GM12878 (cell line): ENCODE results near the gene SEPHS2. TPM values are rescaled to one million over a fixed set of nuclear protein-coding genes. Genes with fewer than 3 reads are reported as not detected.

Experiments used
- ATAC-seq: fragments of 200-7000 bp; cut with Tn5 transposase; 3 replicates; pipeline ENCODE4 v1.9.1; 2020; ENCODE audit warnings: mild to moderate bottlenecking, moderate library complexity
- BruUV-seq: library from RNA; stranded (reverse); fragments of 400-500 nt; replicated peaks from 2 replicates; lab custom pipeline; 2021; lab: Mats Ljungman, UMichigan
- CTCF ChIA-PET: fragments of 300-600 bp; sonication (Branson Sonifier 250); formaldehyde crosslinking; extraction: SDS; loops from one replicate; lab custom pipeline; 2021; ENCODE audit warnings: inconsistent platforms; lab: Yijun Ruan, JAX
- POLR2A ChIA-PET: fragments of 350-600 bp; formaldehyde crosslinking; extraction: SDS; loops from one replicate; lab custom pipeline; 2021; ENCODE audit warnings: inconsistent platforms; lab: Charles Lee
- RAD21 ChIA-PET: fragments of 300-600 bp; sonication (Branson Sonifier 250); formaldehyde crosslinking; loops from one replicate; lab custom pipeline; 2023; ENCODE audit warnings: antibody characterized with exemption; ENCODE audit not compliant: unreplicated experiment; lab: Charles Lee
- SMC1A ChIA-PET: fragments of 300-600 bp; sonication (Branson Sonifier 250); formaldehyde crosslinking; loops from one replicate; lab custom pipeline; 2023; ENCODE audit not compliant: unreplicated experiment, uncharacterized antibody; lab: Charles Lee
- DNase-seq: peaks from one replicate; pipeline ENCODE4 v3.0.0-alpha.2; 2011; ENCODE audit warnings: low read depth, low spot score
- FAIRE-seq: peaks from 3 replicates; lab custom pipeline; 2011; peaks lifted over from hg19 to GRCh38; lab: Jason Lieb, UNC
- H2AFZ ChIP-seq: 2 replicates; pipeline ENCODE4 v1.6.0; 2011; ENCODE audit warnings: low read depth, low read length, control low read depth; ENCODE audit not compliant: control insufficient read depth
- H3K27ac ChIP-seq: 2 replicates; pipeline ENCODE4 v1.5.1; 2011; ENCODE audit warnings: control low read depth; ENCODE audit not compliant: control insufficient read depth, insufficient read depth
- H3K27me3 ChIP-seq, 2 experiments: replicated peaks in 1 of 2; 2 replicates each; pipeline versions ENCODE4 v1.6.0 to v1.6.1; 2011; ENCODE audit warnings: low read length in 1 of 2; ENCODE audit not compliant: control insufficient read depth in 2 of 2, insufficient read depth in 2 of 2
- H3K36me3 ChIP-seq, 2 experiments: 2 replicates each; pipeline ENCODE4 v1.5.1; 2011; ENCODE audit warnings: low read length in 1 of 2; ENCODE audit not compliant: control insufficient read depth in 2 of 2, insufficient read depth in 2 of 2
- H3K4me1 ChIP-seq: 2 replicates; pipeline ENCODE4 v1.6.1; 2011; ENCODE audit warnings: mild to moderate bottlenecking, low read length, moderate library complexity, mixed read lengths; ENCODE audit not compliant: control insufficient read depth, insufficient read depth
- H3K4me2 ChIP-seq: 2 replicates; pipeline ENCODE4 v1.6.0; 2011; ENCODE audit warnings: control low read depth; ENCODE audit not compliant: control insufficient read depth, insufficient read depth
- H3K4me3 ChIP-seq: fragments of 200-600 bp; sonication (generic); 2 replicates; pipeline ENCODE4 v1.5.1; 2016
- H3K79me2 ChIP-seq: 2 replicates; pipeline ENCODE4 v1.6.0; 2011; ENCODE audit warnings: low read length; ENCODE audit not compliant: control insufficient read depth, insufficient read depth
- H3K9ac ChIP-seq: 2 replicates; pipeline ENCODE4 v1.8.0; 2011; ENCODE audit warnings: low read length, control low read depth, mixed read lengths; ENCODE audit not compliant: control insufficient read depth, insufficient read depth
- H3K9me3 ChIP-seq: replicated peaks from 3 replicates; pipeline ENCODE4 v1.5.1; 2011; ENCODE audit warnings: mild to moderate bottlenecking, low read length; ENCODE audit not compliant: control insufficient read depth, insufficient read depth
- H4K20me1 ChIP-seq: 2 replicates; pipeline ENCODE4 v1.6.0; 2011; ENCODE audit not compliant: control insufficient read depth, insufficient read depth
- BHLHE40 ChIP-seq, 2 experiments: fragments of 450-650 bp in 1 of 2; IDR thresholded peaks; 2 replicates each; pipeline ENCODE4 v1.6.1; 2011 to 2017; ENCODE audit warnings: low read depth in 2 of 2, borderline replicate concordance in 1 of 2, improper control_type of control experiment in 1 of 2, low read length in 1 of 2, mild to moderate bottlenecking in 1 of 2
- CBFB ChIP-seq: IDR thresholded peaks from 2 replicates; pipeline ENCODE4 v1.6.1; 2016; ENCODE audit warnings: antibody characterized with exemption, low read depth
- EP300 ChIP-seq, 2 experiments: fragments of 150-350 bp in 1 of 2; IDR thresholded peaks; 2 replicates each; pipeline ENCODE4 v1.6.1; 2011 to 2012; ENCODE audit warnings: low read depth in 2 of 2, low read length in 2 of 2, borderline replicate concordance in 1 of 2, improper control_type of control experiment in 1 of 2, inconsistent platforms in 1 of 2; ENCODE audit not compliant: control insufficient read depth in 1 of 2
- EZH2 ChIP-seq: IDR thresholded peaks from 2 replicates; pipeline ENCODE4 v1.6.1; 2012; ENCODE audit warnings: low read depth, mild to moderate bottlenecking, control low read depth, inconsistent platforms, low read length, borderline replicate concordance; ENCODE audit not compliant: control insufficient read depth
- FOS ChIP-seq: IDR thresholded peaks from 3 replicates; pipeline ENCODE4 v1.6.1; 2011; ENCODE audit warnings: borderline replicate concordance; ENCODE audit not compliant: insufficient read length; ENCODE audit errors: extremely low read depth
- GATAD2B ChIP-seq: fragments of 450-650 bp; conservative IDR thresholded peaks from 2 replicates; pipeline ENCODE4 v1.6.1; 2017; ENCODE audit warnings: low read depth, mild to moderate bottlenecking, moderate library complexity
- PKNOX1 ChIP-seq: fragments of 450-650 bp; IDR thresholded peaks from 2 replicates; pipeline ENCODE4 v1.6.1; 2016; ENCODE audit warnings: mild to moderate bottlenecking
- RELA ChIP-seq: fragments of 450-650 bp; IDR thresholded peaks from 2 replicates; pipeline ENCODE4 v1.8.0; 2014; ENCODE audit warnings: borderline replicate concordance; ENCODE audit not compliant: partially characterized antibody
- RELB ChIP-seq: fragments of 450-650 bp; IDR thresholded peaks from 2 replicates; pipeline ENCODE4 v1.6.1; 2017; ENCODE audit warnings: low read depth, mild to moderate bottlenecking, moderate library complexity
- ZBTB33 ChIP-seq: fragments of 450-650 bp; IDR thresholded peaks from 2 replicates; pipeline ENCODE4 v1.6.1; 2017; ENCODE audit warnings: mild to moderate bottlenecking
- WGBS: methylation state at CpG from one replicate; pipeline ENCODE4 v1.1.6; 2016; ENCODE audit warnings: low lambda C conversion rate; ENCODE audit not compliant: insufficient replicate concordance, insufficient coverage; ENCODE audit errors: missing lambda C conversion rate; 5-methylcytosine and 5-hydroxymethylcytosine counted together
- in situ Hi-C: fragments of 300-500 bp; cut with MboI; formaldehyde crosslinking; loops from 9 replicates; pipeline ENCODE4 v1.14.3; 2018; ENCODE audit warnings: mixed read lengths
- intact Hi-C: fragments of 100-400 bp; cut with micrococcal nuclease; formaldehyde crosslinking; loops from one replicate; pipeline ENCODE4 v1.14.2; 2022; ENCODE audit not compliant: unreplicated experiment
- polyA plus RNA-seq, 11 experiments: library from polyadenylated mRNA; depleted of rRNA in 4 of 11; unstranded in 6 of 11; stranded (reverse) in 5 of 11; fragments of >200 nt; fragmentation: Nextera tagmentation in 4 of 11; fragmentation: Illumina TruSeq in 1 of 11; extraction: Ambion mirVana in 4 of 11; extraction: Trizol in 1 of 11; gene quantifications; 1 replicate in 1 of 11; 2 replicates in 10 of 11; pipeline versions ENCODE4 v1.2.1 to v1.2.3, GENCODE V29; 2011 to 2016; ENCODE audit warnings: inconsistent platforms in 2 of 11, missing spikeins in 2 of 11, low read depth in 1 of 11
- total RNA-seq, 4 experiments: library from RNA; depleted of rRNA in 3 of 4; stranded (reverse); fragments of >200 nt in 3 of 4; fragmentation: Illumina TruSeq in 1 of 4; extraction: Trizol in 1 of 4; gene quantifications; 2 replicates each; pipeline versions ENCODE4 v1.2.1 to v1.2.3, GENCODE V29; 2013 to 2021
- TF ChIP-seq, protein P1 (sequence below): IDR thresholded peaks from 2 replicates; pipeline ENCODE4 v1.6.1; 2012; ENCODE audit warnings: improper control_type of control experiment, low read depth, low read length; ENCODE audit not compliant: insufficient replicate concordance

SEPHS2 gene
- total and polyA plus RNA-seq, 10 of the 15 experiments (the other 5 are each of a cell fraction or from before 2014, with no cell fraction given), result 21.6 to 99.8 (median 72.9) TPM

- CTCF ChIA-PET, result interaction anchor here (1.4 to 7.8 kb wide), 11 partner anchors 9 to 142 kb away, joined by 3 to 125 read pairs (median 9); partner anchors contain the start of genes DCTPP1, ITGAL, SEPHS2 and ZNF747
- TF ChIP-seq RELA (peak; percentile 28), FOS (no peak), PKNOX1 (0 out of 2 replicates have a peak, but pooled peaks have one; percentile 9), ZBTB33 (no peak), EZH2 (no peak), CBFB (no peak), RELB (peak; percentile 68), EP300 (IDR thresholded peaks at IDR 0.05; ENCODE audit: borderline replicate concordance in 1 of 2, control insufficient read depth in 1 of 2, low read depth in 2 of 2, low read length in 2 of 2) (no peak), BHLHE40 (IDR thresholded peaks at IDR 0.05; ENCODE audit: borderline replicate concordance in 1 of 2, low read depth in 2 of 2, low read length in 1 of 2) (no peak), GATAD2B (no peak)
- TF ChIP-seq, protein P1, sequence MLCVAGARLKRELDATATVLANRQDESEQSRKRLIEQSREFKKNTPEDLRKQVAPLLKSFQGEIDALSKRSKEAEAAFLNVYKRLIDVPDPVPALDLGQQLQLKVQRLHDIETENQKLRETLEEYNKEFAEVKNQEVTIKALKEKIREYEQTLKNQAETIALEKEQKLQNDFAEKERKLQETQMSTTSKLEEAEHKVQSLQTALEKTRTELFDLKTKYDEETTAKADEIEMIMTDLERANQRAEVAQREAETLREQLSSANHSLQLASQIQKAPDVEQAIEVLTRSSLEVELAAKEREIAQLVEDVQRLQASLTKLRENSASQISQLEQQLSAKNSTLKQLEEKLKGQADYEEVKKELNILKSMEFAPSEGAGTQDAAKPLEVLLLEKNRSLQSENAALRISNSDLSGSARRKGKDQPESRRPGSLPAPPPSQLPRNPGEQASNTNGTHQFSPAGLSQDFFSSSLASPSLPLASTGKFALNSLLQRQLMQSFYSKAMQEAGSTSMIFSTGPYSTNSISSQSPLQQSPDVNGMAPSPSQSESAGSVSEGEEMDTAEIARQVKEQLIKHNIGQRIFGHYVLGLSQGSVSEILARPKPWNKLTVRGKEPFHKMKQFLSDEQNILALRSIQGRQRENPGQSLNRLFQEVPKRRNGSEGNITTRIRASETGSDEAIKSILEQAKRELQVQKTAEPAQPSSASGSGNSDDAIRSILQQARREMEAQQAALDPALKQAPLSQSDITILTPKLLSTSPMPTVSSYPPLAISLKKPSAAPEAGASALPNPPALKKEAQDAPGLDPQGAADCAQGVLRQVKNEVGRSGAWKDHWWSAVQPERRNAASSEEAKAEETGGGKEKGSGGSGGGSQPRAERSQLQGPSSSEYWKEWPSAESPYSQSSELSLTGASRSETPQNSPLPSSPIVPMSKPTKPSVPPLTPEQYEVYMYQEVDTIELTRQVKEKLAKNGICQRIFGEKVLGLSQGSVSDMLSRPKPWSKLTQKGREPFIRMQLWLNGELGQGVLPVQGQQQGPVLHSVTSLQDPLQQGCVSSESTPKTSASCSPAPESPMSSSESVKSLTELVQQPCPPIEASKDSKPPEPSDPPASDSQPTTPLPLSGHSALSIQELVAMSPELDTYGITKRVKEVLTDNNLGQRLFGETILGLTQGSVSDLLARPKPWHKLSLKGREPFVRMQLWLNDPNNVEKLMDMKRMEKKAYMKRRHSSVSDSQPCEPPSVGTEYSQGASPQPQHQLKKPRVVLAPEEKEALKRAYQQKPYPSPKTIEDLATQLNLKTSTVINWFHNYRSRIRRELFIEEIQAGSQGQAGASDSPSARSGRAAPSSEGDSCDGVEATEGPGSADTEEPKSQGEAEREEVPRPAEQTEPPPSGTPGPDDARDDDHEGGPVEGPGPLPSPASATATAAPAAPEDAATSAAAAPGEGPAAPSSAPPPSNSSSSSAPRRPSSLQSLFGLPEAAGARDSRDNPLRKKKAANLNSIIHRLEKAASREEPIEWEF, result peak; percentile 45
- H3K27me3 ChIP-seq, result no peaks in the 10 kb centered on the region
- no peak overlapping the region for H2AFZ ChIP-seq
- H3K4me2 ChIP-seq, result peak overlapping the region; percentile 49
- peaks cover 52% of the 10 kb centered on the region for H3K4me1 ChIP-seq
- H3K4me3 ChIP-seq, result no peak overlapping the region
- no peaks in the 10 kb centered on the region for H4K20me1 ChIP-seq
- SMC1A ChIA-PET, result interaction anchor here (0.6 to 19.4 kb wide), 10 partner anchors 9 to 102 kb away, joined by 3 to 431 read pairs (median 8); partner anchors contain the start of genes DCTPP1, ITGAL, SEPHS2 and ZNF747
- POLR2A ChIA-PET, result interaction anchor here (0.5 to 10.6 kb wide), 10 partner anchors 9 to 138 kb away, joined by 3 to 367 read pairs (median 12); partner anchors contain the start of genes DCTPP1, ITGAL, SEPHS2 and ZNF747
- FAIRE-seq, result peak; percentile 23
- no peaks in the 10 kb centered on the region for H3K9me3 ChIP-seq
- 0% methylated on average over 1 of the region's 1 CpG for WGBS
- H3K9ac ChIP-seq, result no peak overlapping the region; the same call in 1 of the 2 replicates
- peak overlapping the region; percentile 71 for H3K27ac ChIP-seq
- no peaks in the 10 kb centered on the region for H3K36me3 ChIP-seq
- DNase-seq, result no peak
- BruUV-seq, result no TSS peak
- intact Hi-C loops, result no loop called here
- RAD21 ChIA-PET, result interaction anchor here (0.7 to 8.5 kb wide), 13 partner anchors 11 to 172 kb away, joined by 3 to 307 read pairs (median 4); partner anchors contain the start of genes DCTPP1, ITGAL, SEPHS2 and ZNF747
- ATAC-seq, result peak; percentile 39
- no peaks in the 10 kb centered on the region for H3K79me2 ChIP-seq
- in situ Hi-C loops, result loop anchor here (25.0 kb wide), 1 partner anchor 1431 kb away; no protein-coding TSS in a partner anchor
Measured at GRCh38 chr16:30456302-30456701, 10.6 kb upstream of the SEPHS2 start.
